Measurements from ENCODE around the gene ZFC3H1. TPM values are rescaled to one million over a fixed set of nuclear protein-coding genes. Genes with fewer than 3 reads are reported as not detected.
A peak's percentile ranks its signal among the peaks of the same experiment; 100 is the strongest.

Gene ZFC3H1
- total and polyA plus RNA-seq, 2 of the 13 experiments (the other 11 are each of a cell fraction or from before 2014, with no cell fraction given): 17.1 to 38.3 TPM

DNA sequence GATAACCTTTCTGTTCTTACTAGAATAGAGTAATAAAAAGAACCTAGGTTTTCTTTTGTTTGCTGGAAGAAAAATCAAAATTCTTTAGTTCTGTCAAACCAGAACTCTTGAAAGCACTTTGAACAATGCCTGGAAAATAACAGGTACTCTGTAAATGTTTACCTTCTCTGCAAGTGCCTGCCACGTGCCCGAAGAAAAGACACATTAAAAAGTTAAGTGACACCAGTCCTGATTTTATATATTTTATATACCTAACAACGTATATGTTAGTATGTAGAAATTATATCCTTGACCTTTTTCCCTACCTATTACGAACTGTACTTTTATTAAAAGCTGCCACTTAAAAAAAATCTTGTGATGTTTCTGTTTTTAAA, 1.4 kb upstream of the ZFC3H1 start (continued):
- TF ChIP-seq, protein P1, sequence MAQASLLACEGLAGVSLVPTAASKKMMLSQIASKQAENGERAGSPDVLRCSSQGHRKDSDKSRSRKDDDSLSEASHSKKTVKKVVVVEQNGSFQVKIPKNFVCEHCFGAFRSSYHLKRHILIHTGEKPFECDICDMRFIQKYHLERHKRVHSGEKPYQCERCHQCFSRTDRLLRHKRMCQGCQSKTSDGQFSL (CRISPR knock-in tag; IDR thresholded peaks at IDR 0.05): no peak
- no peak for TF ChIP-seq SOX6 (IDR thresholded peaks at IDR 0.05)
- TF ChIP-seq SOX6 (CRISPR knock-in tag; IDR thresholded peaks at IDR 0.05): peak; percentile 22; the same call in 1 of the 2 replicates
- TF ChIP-seq, protein P2, sequence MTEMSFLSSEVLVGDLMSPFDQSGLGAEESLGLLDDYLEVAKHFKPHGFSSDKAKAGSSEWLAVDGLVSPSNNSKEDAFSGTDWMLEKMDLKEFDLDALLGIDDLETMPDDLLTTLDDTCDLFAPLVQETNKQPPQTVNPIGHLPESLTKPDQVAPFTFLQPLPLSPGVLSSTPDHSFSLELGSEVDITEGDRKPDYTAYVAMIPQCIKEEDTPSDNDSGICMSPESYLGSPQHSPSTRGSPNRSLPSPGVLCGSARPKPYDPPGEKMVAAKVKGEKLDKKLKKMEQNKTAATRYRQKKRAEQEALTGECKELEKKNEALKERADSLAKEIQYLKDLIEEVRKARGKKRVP (CRISPR knock-in tag; IDR thresholded peaks at IDR 0.05): 0 out of 4 replicates have a peak, but pooled peaks of 1 of the 2 experiments have one; percentile 0
- no peak for TF ChIP-seq SYNCRIP (IDR thresholded peaks at IDR 0.05; ENCODE audit: insufficient read depth, low read depth, low read length)
- TF ChIP-seq SMYD3 (CRISPR knock-in tag; IDR thresholded peaks at IDR 0.05): no peak
- TF ChIP-seq ETV6 (CRISPR knock-in tag; conservative IDR thresholded peaks at IDR 0.05): no peak
- no peak for TF ChIP-seq TGIF2 (CRISPR knock-in tag; IDR thresholded peaks at IDR 0.05)
- TF ChIP-seq RCOR2 (CRISPR knock-in tag; IDR thresholded peaks at IDR 0.05): no peak
- no peak for TF ChIP-seq RFX3 (CRISPR knock-in tag; IDR thresholded peaks at IDR 0.05)
- no peak for TF ChIP-seq U2AF1 (optimal IDR thresholded peaks at IDR 0.05; ENCODE audit: low read depth, low read length)
- TF ChIP-seq PHF8 (CRISPR knock-in tag; IDR thresholded peaks at IDR 0.05): no peak
- 0 out of 2 replicates have a peak, but pooled peaks have one; percentile 18 for TF ChIP-seq GATAD2A (CRISPR knock-in tag; IDR thresholded peaks at IDR 0.05)
- no peak for TF ChIP-seq GTF2F1 (IDR thresholded peaks at IDR 0.05; ENCODE audit: low read length)
- no peak for TF ChIP-seq ZNF878 (CRISPR knock-in tag; IDR thresholded peaks at IDR 0.05)
- TF ChIP-seq, protein P3, sequence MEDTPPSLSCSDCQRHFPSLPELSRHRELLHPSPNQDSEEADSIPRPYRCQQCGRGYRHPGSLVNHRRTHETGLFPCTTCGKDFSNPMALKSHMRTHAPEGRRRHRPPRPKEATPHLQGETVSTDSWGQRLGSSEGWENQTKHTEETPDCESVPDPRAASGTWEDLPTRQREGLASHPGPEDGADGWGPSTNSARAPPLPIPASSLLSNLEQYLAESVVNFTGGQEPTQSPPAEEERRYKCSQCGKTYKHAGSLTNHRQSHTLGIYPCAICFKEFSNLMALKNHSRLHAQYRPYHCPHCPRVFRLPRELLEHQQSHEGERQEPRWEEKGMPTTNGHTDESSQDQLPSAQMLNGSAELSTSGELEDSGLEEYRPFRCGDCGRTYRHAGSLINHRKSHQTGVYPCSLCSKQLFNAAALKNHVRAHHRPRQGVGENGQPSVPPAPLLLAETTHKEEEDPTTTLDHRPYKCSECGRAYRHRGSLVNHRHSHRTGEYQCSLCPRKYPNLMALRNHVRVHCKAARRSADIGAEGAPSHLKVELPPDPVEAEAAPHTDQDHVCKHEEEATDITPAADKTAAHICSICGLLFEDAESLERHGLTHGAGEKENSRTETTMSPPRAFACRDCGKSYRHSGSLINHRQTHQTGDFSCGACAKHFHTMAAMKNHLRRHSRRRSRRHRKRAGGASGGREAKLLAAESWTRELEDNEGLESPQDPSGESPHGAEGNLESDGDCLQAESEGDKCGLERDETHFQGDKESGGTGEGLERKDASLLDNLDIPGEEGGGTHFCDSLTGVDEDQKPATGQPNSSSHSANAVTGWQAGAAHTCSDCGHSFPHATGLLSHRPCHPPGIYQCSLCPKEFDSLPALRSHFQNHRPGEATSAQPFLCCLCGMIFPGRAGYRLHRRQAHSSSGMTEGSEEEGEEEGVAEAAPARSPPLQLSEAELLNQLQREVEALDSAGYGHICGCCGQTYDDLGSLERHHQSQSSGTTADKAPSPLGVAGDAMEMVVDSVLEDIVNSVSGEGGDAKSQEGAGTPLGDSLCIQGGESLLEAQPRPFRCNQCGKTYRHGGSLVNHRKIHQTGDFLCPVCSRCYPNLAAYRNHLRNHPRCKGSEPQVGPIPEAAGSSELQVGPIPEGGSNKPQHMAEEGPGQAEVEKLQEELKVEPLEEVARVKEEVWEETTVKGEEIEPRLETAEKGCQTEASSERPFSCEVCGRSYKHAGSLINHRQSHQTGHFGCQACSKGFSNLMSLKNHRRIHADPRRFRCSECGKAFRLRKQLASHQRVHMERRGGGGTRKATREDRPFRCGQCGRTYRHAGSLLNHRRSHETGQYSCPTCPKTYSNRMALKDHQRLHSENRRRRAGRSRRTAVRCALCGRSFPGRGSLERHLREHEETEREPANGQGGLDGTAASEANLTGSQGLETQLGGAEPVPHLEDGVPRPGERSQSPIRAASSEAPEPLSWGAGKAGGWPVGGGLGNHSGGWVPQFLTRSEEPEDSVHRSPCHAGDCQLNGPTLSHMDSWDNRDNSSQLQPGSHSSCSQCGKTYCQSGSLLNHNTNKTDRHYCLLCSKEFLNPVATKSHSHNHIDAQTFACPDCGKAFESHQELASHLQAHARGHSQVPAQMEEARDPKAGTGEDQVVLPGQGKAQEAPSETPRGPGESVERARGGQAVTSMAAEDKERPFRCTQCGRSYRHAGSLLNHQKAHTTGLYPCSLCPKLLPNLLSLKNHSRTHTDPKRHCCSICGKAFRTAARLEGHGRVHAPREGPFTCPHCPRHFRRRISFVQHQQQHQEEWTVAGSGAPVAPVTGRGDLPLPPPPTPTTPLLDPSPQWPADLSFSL (CRISPR knock-in tag; IDR thresholded peaks at IDR 0.05): no peak
- TF ChIP-seq, protein P4, sequence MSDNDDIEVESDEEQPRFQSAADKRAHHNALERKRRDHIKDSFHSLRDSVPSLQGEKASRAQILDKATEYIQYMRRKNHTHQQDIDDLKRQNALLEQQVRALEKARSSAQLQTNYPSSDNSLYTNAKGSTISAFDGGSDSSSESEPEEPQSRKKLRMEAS (IDR thresholded peaks at IDR 0.05): peak; percentile 70; the same call in 1 of the 2 replicates
- TF ChIP-seq, protein P5, sequence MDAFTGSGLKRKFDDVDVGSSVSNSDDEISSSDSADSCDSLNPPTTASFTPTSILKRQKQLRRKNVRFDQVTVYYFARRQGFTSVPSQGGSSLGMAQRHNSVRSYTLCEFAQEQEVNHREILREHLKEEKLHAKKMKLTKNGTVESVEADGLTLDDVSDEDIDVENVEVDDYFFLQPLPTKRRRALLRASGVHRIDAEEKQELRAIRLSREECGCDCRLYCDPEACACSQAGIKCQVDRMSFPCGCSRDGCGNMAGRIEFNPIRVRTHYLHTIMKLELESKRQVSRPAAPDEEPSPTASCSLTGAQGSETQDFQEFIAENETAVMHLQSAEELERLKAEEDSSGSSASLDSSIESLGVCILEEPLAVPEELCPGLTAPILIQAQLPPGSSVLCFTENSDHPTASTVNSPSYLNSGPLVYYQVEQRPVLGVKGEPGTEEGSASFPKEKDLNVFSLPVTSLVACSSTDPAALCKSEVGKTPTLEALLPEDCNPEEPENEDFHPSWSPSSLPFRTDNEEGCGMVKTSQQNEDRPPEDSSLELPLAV (CRISPR knock-in tag; conservative IDR thresholded peaks at IDR 0.05; ENCODE audit: low read depth): no peak
- TF ChIP-seq, protein P6, sequence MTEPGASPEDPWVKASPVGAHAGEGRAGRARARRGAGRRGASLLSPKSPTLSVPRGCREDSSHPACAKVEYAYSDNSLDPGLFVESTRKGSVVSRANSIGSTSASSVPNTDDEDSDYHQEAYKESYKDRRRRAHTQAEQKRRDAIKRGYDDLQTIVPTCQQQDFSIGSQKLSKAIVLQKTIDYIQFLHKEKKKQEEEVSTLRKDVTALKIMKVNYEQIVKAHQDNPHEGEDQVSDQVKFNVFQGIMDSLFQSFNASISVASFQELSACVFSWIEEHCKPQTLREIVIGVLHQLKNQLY (CRISPR knock-in tag; IDR thresholded peaks at IDR 0.05): 0 out of 2 replicates have a peak, but pooled peaks have one; percentile 57
- no peak for TF ChIP-seq ZNF614 (CRISPR knock-in tag; IDR thresholded peaks at IDR 0.05; ENCODE audit: borderline replicate concordance)
- no peak for TF ChIP-seq NFYB (CRISPR knock-in tag; IDR thresholded peaks at IDR 0.05)
- TF ChIP-seq ZBTB21 (CRISPR knock-in tag; IDR thresholded peaks at IDR 0.05): no peak
- no peak for TF ChIP-seq ZNF570 (CRISPR knock-in tag; IDR thresholded peaks at IDR 0.05; ENCODE audit: borderline replicate concordance)

Data from HepG2 (cell line).